Sigmoid colon (tissue), 7 donors: ENCODE results near the gene VMP1. TPM values are rescaled to one million over a fixed set of nuclear protein-coding genes. Genes with fewer than 3 reads are reported as not detected.

Experiments used
- DNase-seq: peaks from one replicate; pipeline ENCODE4 v3.0.0-alpha.2; 2019
- H3K27ac ChIP-seq, 4 donors: fragments of 200-600 bp; sonication (generic); one replicate each; pipeline ENCODE4 v1.5.1; 2016 to 2019; ENCODE audit warnings: mild to moderate bottlenecking in 1 of 4
- H3K27me3 ChIP-seq, 3 donors: fragments of 200-600 bp; sonication (generic); one replicate each; pipeline ENCODE4 v1.5.1; 2019; ENCODE audit warnings: mild to moderate bottlenecking in 1 of 3
- H3K36me3 ChIP-seq, 4 donors: fragments of 200-600 bp; sonication (generic); one replicate each; pipeline ENCODE4 v1.5.1; 2016 to 2019
- H3K4me1 ChIP-seq, 4 donors: fragments of 200-600 bp; sonication (generic); one replicate each; pipeline ENCODE4 v1.5.1; 2017 to 2019
- H3K4me3 ChIP-seq, 4 donors: fragments of 200-600 bp; sonication (generic); one replicate each; pipeline ENCODE4 v1.5.1; 2017 to 2019; ENCODE audit warnings: mild to moderate bottlenecking in 2 of 4, moderate library complexity in 1 of 4
- H3K9me3 ChIP-seq, 4 donors: fragments of 200-600 bp in 3 of 4; sonication (generic) in 3 of 4; one replicate each; pipeline versions ENCODE4 v1.5.1 to v1.6.1; 2013 to 2019
- EP300 ChIP-seq, 4 donors: sonication (generic); formaldehyde crosslinking; IDR thresholded peaks; one replicate each; pipeline ENCODE4 v1.6.1; 2017; ENCODE audit warnings: antibody characterized with exemption in 4 of 4
- POLR2A ChIP-seq, 2 donors: fragments of 450-650 bp; IDR thresholded peaks; one replicate each; pipeline ENCODE4 v1.6.1; 2016; ENCODE audit warnings: antibody characterized with exemption in 2 of 2, mild to moderate bottlenecking in 2 of 2, moderate library complexity in 2 of 2
- POLR2AphosphoS5 ChIP-seq, 4 donors: sonication (generic); formaldehyde crosslinking; IDR thresholded peaks; one replicate each; pipeline ENCODE4 v1.6.1; 2017; ENCODE audit warnings: antibody characterized with exemption in 4 of 4
- WGBS, 2 donors: extraction: QIAGEN DNeasy Blood & Tissue Kit; methylation state at CpG; one replicate each; pipeline ENCODE4 v1.1.7; 2013; 5-methylcytosine and 5-hydroxymethylcytosine counted together
- intact Hi-C: fragments of 100-400 bp; cut with DNase I; formaldehyde crosslinking; loops from one replicate; pipeline ENCODE4 v1.15.1; 2023
- polyA plus RNA-seq, 3 donors: library from polyadenylated mRNA; stranded (reverse); fragments of 200-250 nt; gene quantifications; one replicate each; pipeline ENCODE4 v1.2.3, GENCODE V29; 2013
- total RNA-seq, 4 donors: library from RNA; depleted of rRNA; stranded (reverse); fragments of >200 nt; gene quantifications; one replicate each; pipeline ENCODE4 v1.1.0, GENCODE V29; 2016
- TF ChIP-seq, protein P1 (sequence below), 4 experiments: fragments of 450-650 bp in 3 of 4; fragments of 200-600 bp in 1 of 4; IDR thresholded peaks; one replicate each; pipeline ENCODE4 v1.5.1; 2016 to 2019; ENCODE audit warnings: antibody characterized with exemption in 4 of 4, mild to moderate bottlenecking in 3 of 4, moderate library complexity in 2 of 4
- donor health status: healthy with polysubstance abuse.
- donor health status: Bipolar disorder and iron deficiency.
- donor health status: healthy.

The VMP1 gene
- total and polyA plus RNA-seq, 7 donors = 26.1 to 247 (median 132) TPM

- H3K36me3 ChIP-seq = peaks cover 0 to 23% (median 3%) of the 10 kb centered on the region in 4 donors
- peaks cover 0 to 33% (median 22%) of the 10 kb centered on the region in 4 donors for H3K4me1 ChIP-seq
- intact Hi-C loops = no loop called here
- 74 to 77% methylated on average over 3 of the region's 3 CpGs for WGBS, 2 donors
- H3K9me3 ChIP-seq = no peaks in the 10 kb centered on the region
- no peak for TF ChIP-seq POLR2AphosphoS5 (IDR thresholded peaks at IDR 0.05)
- TF ChIP-seq, protein P1, sequence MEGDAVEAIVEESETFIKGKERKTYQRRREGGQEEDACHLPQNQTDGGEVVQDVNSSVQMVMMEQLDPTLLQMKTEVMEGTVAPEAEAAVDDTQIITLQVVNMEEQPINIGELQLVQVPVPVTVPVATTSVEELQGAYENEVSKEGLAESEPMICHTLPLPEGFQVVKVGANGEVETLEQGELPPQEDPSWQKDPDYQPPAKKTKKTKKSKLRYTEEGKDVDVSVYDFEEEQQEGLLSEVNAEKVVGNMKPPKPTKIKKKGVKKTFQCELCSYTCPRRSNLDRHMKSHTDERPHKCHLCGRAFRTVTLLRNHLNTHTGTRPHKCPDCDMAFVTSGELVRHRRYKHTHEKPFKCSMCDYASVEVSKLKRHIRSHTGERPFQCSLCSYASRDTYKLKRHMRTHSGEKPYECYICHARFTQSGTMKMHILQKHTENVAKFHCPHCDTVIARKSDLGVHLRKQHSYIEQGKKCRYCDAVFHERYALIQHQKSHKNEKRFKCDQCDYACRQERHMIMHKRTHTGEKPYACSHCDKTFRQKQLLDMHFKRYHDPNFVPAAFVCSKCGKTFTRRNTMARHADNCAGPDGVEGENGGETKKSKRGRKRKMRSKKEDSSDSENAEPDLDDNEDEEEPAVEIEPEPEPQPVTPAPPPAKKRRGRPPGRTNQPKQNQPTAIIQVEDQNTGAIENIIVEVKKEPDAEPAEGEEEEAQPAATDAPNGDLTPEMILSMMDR (IDR thresholded peaks at IDR 0.05) = no peak
- no peak for TF ChIP-seq POLR2A (IDR thresholded peaks at IDR 0.05)
- no peak for TF ChIP-seq EP300 (IDR thresholded peaks at IDR 0.05)
- no peaks in the 10 kb centered on the region for H3K27me3 ChIP-seq
- no peak overlapping the region for H3K4me3 ChIP-seq
- peak overlapping the region; percentile 8 to 68 (median 42) for H3K27ac ChIP-seq
- DNase-seq = no peak
Measured at GRCh38 chr17:59761385-59762048, 54.1 kb downstream of the VMP1 start.

DNA sequence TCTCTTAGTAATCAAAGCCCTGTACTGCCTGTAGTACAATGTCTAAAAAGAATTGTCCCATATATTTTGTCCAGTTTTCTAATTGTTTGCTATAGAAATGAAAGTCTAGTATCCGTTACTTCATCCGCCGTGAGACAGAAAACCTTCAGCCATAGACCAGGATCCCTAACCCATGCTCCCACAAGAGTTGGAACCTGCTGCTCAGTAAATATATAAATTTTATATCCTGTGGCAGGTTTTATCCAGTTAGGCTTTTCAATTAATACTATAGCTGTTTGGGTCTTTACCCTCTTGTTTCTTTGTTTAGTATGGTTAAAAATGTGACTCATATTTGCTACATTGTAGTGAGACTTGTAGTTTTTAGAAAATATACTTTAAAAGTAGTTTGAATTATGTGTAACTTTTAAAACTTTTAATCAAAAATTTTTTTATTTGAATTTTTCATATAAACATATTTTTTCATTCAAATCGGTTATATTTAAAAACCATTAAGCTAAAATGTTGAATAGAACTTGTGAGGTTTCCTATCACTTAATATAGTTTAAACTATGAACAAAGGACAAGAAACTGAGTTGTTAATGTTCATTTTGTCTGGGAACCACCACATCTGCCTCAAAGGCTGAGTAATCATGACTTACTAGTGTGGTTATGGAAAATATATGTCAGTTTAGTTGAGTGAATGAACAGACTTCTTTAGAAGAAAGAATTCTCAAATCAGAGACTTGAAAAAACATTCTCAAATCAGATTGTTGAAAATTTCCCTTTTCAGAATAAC lies 54.8 kb downstream of the VMP1 start:
- DNase-seq = no peak
- intact Hi-C loops = no loop called here
- Histone ChIP-seq H3K27ac (peak overlapping the region; percentile 25 to 68 (median 42)), H3K9me3 (no peaks in the 10 kb centered on the region), H3K36me3 (peaks cover 0 to 23% (median 3%) of the 10 kb centered on the region in 4 donors), H3K4me3 (no peak overlapping the region), H3K27me3 (no peaks in the 10 kb centered on the region), H3K4me1 (peaks cover 0 to 29% (median 16%) of the 10 kb centered on the region in 4 donors)
- no peak for TF ChIP-seq POLR2A (IDR thresholded peaks at IDR 0.05)
- TF ChIP-seq POLR2AphosphoS5 (IDR thresholded peaks at IDR 0.05) = peak in 1 of 4 donors; percentile 19
- 91 to 92% methylated on average over 4 of the region's 4 CpGs for WGBS, 2 donors

- DNase-seq = no peak
- no peaks in the 10 kb centered on the region for H3K9me3 ChIP-seq
- H3K4me3 ChIP-seq = no peak overlapping the region
- peaks cover 0 to 29% (median 15%) of the 10 kb centered on the region in 4 donors for H3K4me1 ChIP-seq
- peak overlapping the region in 3 of 4 donors; percentile 27 to 68 (median 58) for H3K27ac ChIP-seq
- no peaks in the 10 kb centered on the region for H3K27me3 ChIP-seq
- TF ChIP-seq, protein P1 (IDR thresholded peaks at IDR 0.05) = no peak
- TF ChIP-seq EP300 (IDR thresholded peaks at IDR 0.05) = no peak
- TF ChIP-seq POLR2A (IDR thresholded peaks at IDR 0.05) = no peak
- no peak for TF ChIP-seq POLR2AphosphoS5 (IDR thresholded peaks at IDR 0.05)
- intact Hi-C loops = no loop called here
- H3K36me3 ChIP-seq = peaks cover 0 to 23% (median 3%) of the 10 kb centered on the region in 4 donors
Measured at GRCh38 chr17:59762824-59763374, 55.4 kb downstream of the VMP1 start.

DNA sequence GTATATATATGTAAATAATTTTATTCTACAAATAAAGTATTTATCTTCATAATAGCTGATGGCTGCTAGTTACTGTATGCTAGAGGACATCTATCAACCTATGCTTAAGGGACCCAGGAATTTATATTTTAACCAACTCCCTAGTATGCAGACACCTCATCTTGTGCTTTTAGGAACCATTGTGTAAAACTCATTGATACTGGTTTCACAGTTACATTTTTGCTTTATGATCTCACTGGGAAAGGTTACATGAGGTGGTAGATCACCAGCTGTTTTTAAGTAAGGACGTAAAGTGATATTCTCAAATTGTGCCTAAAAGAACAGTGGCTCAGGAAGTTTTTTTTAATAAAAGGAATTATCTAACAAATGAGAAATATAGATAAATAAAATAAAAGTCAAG lies 56.4 kb downstream of the VMP1 start:
- H3K27ac ChIP-seq = peak overlapping the region in 1 of 4 donors; percentile 68
- H3K9me3 ChIP-seq = no peaks in the 10 kb centered on the region
- H3K27me3 ChIP-seq = no peaks in the 10 kb centered on the region
- H3K4me1 ChIP-seq = peaks cover 0 to 29% (median 15%) of the 10 kb centered on the region in 4 donors
- 82 to 88% methylated on average over 1 of the region's 1 CpG for WGBS, 2 donors
- H3K4me3 ChIP-seq = no peak overlapping the region
- no peak for DNase-seq
- intact Hi-C loops = no loop called here
- no peak for TF ChIP-seq POLR2AphosphoS5 (IDR thresholded peaks at IDR 0.05)
- TF ChIP-seq POLR2A (IDR thresholded peaks at IDR 0.05) = no peak
- TF ChIP-seq, protein P1 (IDR thresholded peaks at IDR 0.05) = no peak
- TF ChIP-seq EP300 (IDR thresholded peaks at IDR 0.05) = no peak
- H3K36me3 ChIP-seq = peaks cover 0 to 16% (median 3%) of the 10 kb centered on the region in 4 donors

DNA sequence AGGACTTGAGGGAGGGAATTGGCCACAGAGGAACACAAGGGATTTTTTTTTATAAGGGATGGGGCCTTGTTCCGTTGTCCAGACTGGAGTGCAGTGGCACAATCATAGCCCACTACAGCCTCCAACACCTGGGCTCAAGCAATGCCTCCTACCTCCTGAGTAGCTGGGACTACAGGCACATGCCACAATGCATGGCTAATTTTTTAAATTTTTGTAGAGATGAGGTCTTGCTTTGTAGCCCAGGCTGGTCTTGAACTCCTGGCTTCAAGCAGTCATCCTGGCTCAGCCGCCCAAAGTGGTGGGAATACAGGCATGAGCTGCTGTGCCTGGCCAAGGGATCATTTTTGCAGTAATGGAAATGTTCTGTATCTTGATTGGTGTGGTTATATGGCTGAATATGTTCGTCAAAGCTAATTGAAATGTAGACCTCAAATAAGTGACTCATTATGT lies 56.9 kb downstream of the VMP1 start:
- intact Hi-C loops = no loop called here
- no peaks in the 10 kb centered on the region for H3K27me3 ChIP-seq
- H3K4me1 ChIP-seq = peaks cover 0 to 29% (median 15%) of the 10 kb centered on the region in 4 donors
- H3K4me3 ChIP-seq = no peak overlapping the region
- TF ChIP-seq, protein P1 (IDR thresholded peaks at IDR 0.05) = no peak
- TF ChIP-seq POLR2AphosphoS5 (IDR thresholded peaks at IDR 0.05) (no peak), EP300 (IDR thresholded peaks at IDR 0.05) (no peak), POLR2A (IDR thresholded peaks at IDR 0.05) (no peak)
- H3K9me3 ChIP-seq = no peaks in the 10 kb centered on the region
- 75 to 89% methylated on average over 3 of the region's 3 CpGs for WGBS, 2 donors
- no peak for DNase-seq
- H3K27ac ChIP-seq = peak overlapping the region in 1 of 4 donors; percentile 68
- H3K36me3 ChIP-seq = peaks cover 0 to 16% (median 3%) of the 10 kb centered on the region in 4 donors
